NCI-H526 (cell line): ENCODE results near the gene REEP1.
"Not testable (repeated sequence)": the region's sequence is repeated elsewhere in the genome, so short reads cannot be mapped to it uniquely, and the experiment has no call there.

Experiments
- DNase-seq, 2 experiments: peaks; one replicate each; lab custom pipeline; 2025; lab: John Stamatoyannopoulos, UW

The REEP1 gene

GRCh38 chr2:86243950-86244733, 93.3 kb downstream of the REEP1 start:
- no peak for DNase-seq

GRCh38 chr2:86243272-86243671, 94.2 kb downstream of the REEP1 start:
- DNase-seq = no peak

- DNase-seq = no peak
These were observed 95.8 kb downstream of the REEP1 start for GRCh38 chr2:86241611-86242010.

- DNase-seq = no peak
These were observed 97.2 kb downstream of the REEP1 start for GRCh38 chr2:86240251-86240650.

- DNase-seq = no peak
These were observed 97.7 kb downstream of the REEP1 start for GRCh38 chr2:86239745-86240144.

- DNase-seq = no peak
These were observed 98.1 kb downstream of the REEP1 start for GRCh38 chr2:86239326-86239725.

- no peak for DNase-seq
These were observed 99.1 kb downstream of the REEP1 start for GRCh38 chr2:86238354-86238753.

GRCh38 chr2:86237172-86237571, 100.3 kb downstream of the REEP1 start:
- no peak for DNase-seq

GRCh38 chr2:86235196-86235980, 102.0 kb downstream of the REEP1 start:
- DNase-seq = no peak

- no peak for DNase-seq
These were observed 102.8 kb downstream of the REEP1 start for GRCh38 chr2:86234563-86235131.

GRCh38 chr2:86233436-86233835, 104.0 kb downstream of the REEP1 start:
- DNase-seq = no peak

- peak; percentile 2 to 61 for DNase-seq
These were observed 104.5 kb downstream of the REEP1 start for GRCh38 chr2:86232910-86233309.

- DNase-seq = no peak
These were observed 105.0 kb downstream of the REEP1 start for GRCh38 chr2:86232373-86232784.

GRCh38 chr2:86231680-86232372, 105.6 kb downstream of the REEP1 start:
- DNase-seq = no peak

GRCh38 chr2:86230961-86231360, 106.5 kb downstream of the REEP1 start:
- no peak for DNase-seq

- DNase-seq = no peak
These were observed 108.2 kb downstream of the REEP1 start for GRCh38 chr2:86229221-86229620.

GRCh38 chr2:86228574-86228973, 108.9 kb downstream of the REEP1 start:
- DNase-seq = not testable (repeated sequence)

GRCh38 chr2:86227685-86228084, 109.7 kb downstream of the REEP1 start:
- no peak for DNase-seq

- no peak for DNase-seq
These were observed 110.5 kb downstream of the REEP1 start for GRCh38 chr2:86226636-86227520.

- no peak for DNase-seq
These were observed 111.4 kb downstream of the REEP1 start for GRCh38 chr2:86226070-86226469.

GRCh38 chr2:86225581-86225980, 111.8 kb downstream of the REEP1 start:
- DNase-seq = no peak
